Heart left ventricle (tissue), 13 donors: ENCODE data around the gene MGMT.

Source experiments
- CTCF ChIP-seq, 12 donors: fragments of 200-600 bp; sonication (generic) in 4 of 12; IDR thresholded peaks; one replicate each; pipeline versions ENCODE4 v1.5.0 to v1.8.0; 2018 to 2022; ENCODE audit warnings: antibody characterized with exemption in 12 of 12, mild to moderate bottlenecking in 5 of 12
- POLR2A ChIP-seq, 2 donors: fragments of 450-650 bp; IDR thresholded peaks; one replicate each; pipeline ENCODE4 v1.6.1; 2017; ENCODE audit warnings: antibody characterized with exemption in 2 of 2, mild to moderate bottlenecking in 2 of 2, moderate library complexity in 2 of 2
- donor health status: ischemic (EF 13 %, LVEDD 7.1; RV severe dilation, severe dysfunction).
- donor health status: DM: no; HTN: yes; CAD: no.
- donor health status: DM: no; HTN: no; CAD: no.
- donor health status: ischemic (EF 25% LVEDD 6.9; RV normal size, moderate dysfunction).
- donor health status: ischemic (EF 25% LVEDD 5.7; RV mildly dilated, moderate dysfunction).
- donor health status: ischemic (EF 35%, LVEDD 5.7; RV mildly dilated, moderate dysfunction).
- donor health status: nonischemic (EF 11% LVEDD 7.7; RV severe dilation, severe dysfunction).
- donor health status: DM: yes; HTN: yes; CAD: no.
- donor health status: PGD.
- donor health status: ischemic (EF 29% LVEDD 5.4; RV normal size, mild dysfunction).
- donor health status: nonischemic (EF 23%, LVEDD 6.1; RV moderate dilation, normal function).

- no peak for TF ChIP-seq POLR2A (IDR thresholded peaks at IDR 0.05)
- no peak for TF ChIP-seq CTCF (IDR thresholded peaks at IDR 0.05)
Measured at GRCh38 chr10:129761197-129761972, 294.3 kb downstream of the MGMT start.
